CD14-positive monocyte (primary cell): ENCODE results near the gene TBC1D22A. TPM values are rescaled to one million over a fixed set of nuclear protein-coding genes. Genes with fewer than 3 reads are reported as not detected.

Source experiments
- DNase-seq, 3 donors: peaks; one replicate each; pipeline ENCODE4 v3.0.0-alpha.2; 2011 to 2022
- H2AFZ ChIP-seq: 2 replicates; pipeline ENCODE4 v1.6.0; 2012; ENCODE audit warnings: mild to moderate bottlenecking, low read depth, low read length, inconsistent platforms; ENCODE audit not compliant: insufficient read depth, poor library complexity, severe bottlenecking
- H3K27ac ChIP-seq, 2 donors: 1 replicate in 1 of 2; 2 replicates in 1 of 2; pipeline ENCODE4 v1.5.1; 2012 to 2013; ENCODE audit warnings: low read length in 2 of 2, control low read depth in 1 of 2, inconsistent platforms in 1 of 2, low read depth in 1 of 2, mild to moderate bottlenecking in 1 of 2
- H3K27me3 ChIP-seq, 2 donors: one replicate each; pipeline versions ENCODE4 v1.6.0 to v1.6.1; 2011 to 2013; ENCODE audit warnings: low read length in 2 of 2; ENCODE audit not compliant: control insufficient read depth in 2 of 2, insufficient read depth in 2 of 2
- H3K36me3 ChIP-seq, 2 donors: replicated peaks in 1 of 2; 1 replicate in 1 of 2; 2 replicates in 1 of 2; pipeline versions ENCODE4 v1.5.1 to v1.6.1; 2012 to 2013; ENCODE audit warnings: low read length in 2 of 2, control low read depth in 1 of 2, inconsistent platforms in 1 of 2, mild to moderate bottlenecking in 1 of 2; ENCODE audit not compliant: insufficient read depth in 2 of 2, control insufficient read depth in 1 of 2
- H3K4me1 ChIP-seq, 2 donors: 1 replicate in 1 of 2; 2 replicates in 1 of 2; pipeline versions ENCODE4 v1.5.1 to v1.6.1; 2012 to 2013; ENCODE audit warnings: low read length in 2 of 2, control low read depth in 1 of 2, inconsistent platforms in 1 of 2, mild to moderate bottlenecking in 1 of 2, moderate library complexity in 1 of 2; ENCODE audit not compliant: insufficient read depth in 2 of 2, control insufficient read depth in 1 of 2
- H3K4me2 ChIP-seq: replicated peaks from 2 replicates; pipeline ENCODE3; 2012; ENCODE audit warnings: low read length, moderate library complexity, mild to moderate bottlenecking; ENCODE audit not compliant: poor library complexity, severe bottlenecking; ENCODE audit errors: extremely low read depth
- H3K4me3 ChIP-seq, 3 experiments: fragments of 200-600 bp in 1 of 3; sonication (generic) in 1 of 3; replicated peaks in 1 of 3; 1 replicate in 2 of 3; 2 replicates in 1 of 3; pipeline ENCODE4 v1.5.1; 2011 to 2013; ENCODE audit warnings: low read length in 3 of 3, mild to moderate bottlenecking in 3 of 3, control low read depth in 2 of 3, low read depth in 2 of 3, inconsistent platforms in 1 of 3, moderate library complexity in 1 of 3
- H3K79me2 ChIP-seq: 2 replicates; pipeline ENCODE4 v1.6.0; 2012; ENCODE audit warnings: mild to moderate bottlenecking, control low read depth, inconsistent platforms, low read length, moderate library complexity; ENCODE audit not compliant: insufficient read depth
- H3K9ac ChIP-seq: 2 replicates; pipeline ENCODE4 v1.6.0; 2017; ENCODE audit warnings: low read length, mild to moderate bottlenecking; ENCODE audit not compliant: insufficient read depth, poor library complexity, severe bottlenecking
- H3K9me3 ChIP-seq, 2 donors: replicated peaks in 1 of 2; 1 replicate in 1 of 2; 2 replicates in 1 of 2; pipeline versions ENCODE4 v1.5.1 to v1.6.1; 2012 to 2013; ENCODE audit warnings: low read length in 2 of 2, control low read depth in 1 of 2; ENCODE audit not compliant: control insufficient read depth in 1 of 2, insufficient read depth in 1 of 2
- H4K20me1 ChIP-seq: 2 replicates; pipeline ENCODE4 v1.6.0; 2012; ENCODE audit warnings: mild to moderate bottlenecking, low read length, control low read depth, moderate library complexity; ENCODE audit not compliant: insufficient read depth
- H3K27ac Mint-ChIP-seq, 7 donors: one replicate each; pipeline ENCODE4 v1.8.0; 2020; ENCODE audit warnings: mild to moderate bottlenecking in 7 of 7, mixed read lengths in 7 of 7, moderate library complexity in 6 of 7, inconsistent platforms in 2 of 7
- H3K27me3 Mint-ChIP-seq, 3 donors: one replicate each; pipeline ENCODE4 v1.8.0; 2021 to 2022; ENCODE audit warnings: low read depth in 3 of 3, mild to moderate bottlenecking in 3 of 3, mixed read lengths in 3 of 3, moderate library complexity in 3 of 3, inconsistent platforms in 1 of 3
- H3K36me3 Mint-ChIP-seq, 2 donors: one replicate each; pipeline ENCODE4 v1.8.0; 2020; ENCODE audit warnings: mixed read lengths in 2 of 2, inconsistent platforms in 1 of 2, mild to moderate bottlenecking in 1 of 2
- H3K4me1 Mint-ChIP-seq: one replicate; pipeline ENCODE4 v1.8.0; 2020; ENCODE audit warnings: mild to moderate bottlenecking, mixed read lengths
- H3K4me3 Mint-ChIP-seq, 2 donors: one replicate each; pipeline ENCODE4 v1.8.0; 2020; ENCODE audit warnings: mild to moderate bottlenecking in 2 of 2, mixed read lengths in 2 of 2, moderate library complexity in 1 of 2
- H3K9me3 Mint-ChIP-seq, 7 donors: one replicate each; pipeline ENCODE4 v1.8.0; 2020 to 2022; ENCODE audit warnings: mixed read lengths in 7 of 7, mild to moderate bottlenecking in 6 of 7, moderate library complexity in 6 of 7, inconsistent platforms in 2 of 7
- CTCF ChIP-seq: fragments of 200-600 bp; IDR thresholded peaks from one replicate; pipeline ENCODE4 v1.8.0; 2022; ENCODE audit warnings: antibody characterized with exemption, mild to moderate bottlenecking
- WGBS: methylation state at CpG from one replicate; pipeline ENCODE4 v1.1.5; 2013; ENCODE audit warnings: missing lambda C conversion rate; ENCODE audit not compliant: insufficient coverage; 5-methylcytosine and 5-hydroxymethylcytosine counted together
- intact Hi-C, 2 donors: fragments of 100-400 bp; cut with micrococcal nuclease; formaldehyde crosslinking; loops; one replicate each; pipeline versions ENCODE4 v1.15.0 to v1.15.1; 2023
- polyA plus RNA-seq, 3 donors: library from polyadenylated mRNA; depleted of rRNA in 1 of 3; unstranded in 2 of 3; stranded (reverse) in 1 of 3; fragments of 300-500 nt in 2 of 3; fragments of >200 nt in 1 of 3; fragmentation: Illumina TruSeq in 2 of 3; gene quantifications; 1 replicate in 2 of 3; 2 replicates in 1 of 3; pipeline ENCODE4 v1.2.3, GENCODE V29; 2012 to 2021

The TBC1D22A gene
- polyA plus RNA-seq, 3 donors = 25.9 to 36.2 (median 29.5) TPM

GRCh38 chr22:46948411-46949144 lies 186.1 kb downstream of the TBC1D22A start:
- no peak overlapping the region for H2AFZ ChIP-seq
- no peak overlapping the region for H3K27ac ChIP-seq
- H3K27ac Mint-ChIP-seq = peak overlapping the region in 2 of 7 donors; percentile 4 to 43
- H3K4me3 Mint-ChIP-seq = no peak overlapping the region
- H3K9ac ChIP-seq = no peak overlapping the region
- peaks cover 81% of the 10 kb centered on the region for H4K20me1 ChIP-seq
- H3K36me3 ChIP-seq = peaks cover 28 to 64% of the 10 kb centered on the region in 2 donors
- H3K27me3 ChIP-seq = no peaks in the 10 kb centered on the region
- H3K4me2 ChIP-seq = no peak overlapping the region
- intact Hi-C loops = no loop called here
- H3K79me2 ChIP-seq = no peaks in the 10 kb centered on the region
- H3K9me3 ChIP-seq = no peaks in the 10 kb centered on the region
- no peak for TF ChIP-seq CTCF
- no peaks in the 10 kb centered on the region for H3K9me3 Mint-ChIP-seq
- WGBS = 97% methylated on average over 15 of the region's 16 CpGs
- no peak for DNase-seq
- H3K4me3 ChIP-seq = no peak overlapping the region
- H3K36me3 Mint-ChIP-seq = peaks cover 55 to 59% of the 10 kb centered on the region in 2 donors
- H3K4me1 Mint-ChIP-seq = peaks cover 5% of the 10 kb centered on the region
- no peaks in the 10 kb centered on the region for H3K27me3 Mint-ChIP-seq
- H3K4me1 ChIP-seq = peaks cover 1 to 2% of the 10 kb centered on the region in 2 donors

GRCh38 chr22:46951350-46951749 lies 188.9 kb downstream of the TBC1D22A start:
- H3K9ac ChIP-seq = no peak overlapping the region
- Mint-ChIP-seq H3K27ac (no peak overlapping the region), H3K36me3 (peaks cover 44 to 54% of the 10 kb centered on the region in 2 donors), H3K27me3 (no peaks in the 10 kb centered on the region), H3K4me3 (no peak overlapping the region), H3K4me1 (no peaks in the 10 kb centered on the region), H3K9me3 (no peaks in the 10 kb centered on the region)
- H2AFZ ChIP-seq = no peak overlapping the region
- H3K4me2 ChIP-seq = no peak overlapping the region
- TF ChIP-seq CTCF = no peak
- no peaks in the 10 kb centered on the region for H3K79me2 ChIP-seq
- over 99% methylated on average over 12 of the region's 12 CpGs for WGBS
- peaks cover 95% of the 10 kb centered on the region for H4K20me1 ChIP-seq
- no peaks in the 10 kb centered on the region for H3K27me3 ChIP-seq
- peaks cover 24 to 75% of the 10 kb centered on the region in 2 donors for H3K36me3 ChIP-seq
- no peak overlapping the region for H3K4me3 ChIP-seq
- intact Hi-C loops = no loop called here
- H3K4me1 ChIP-seq = no peaks in the 10 kb centered on the region
- DNase-seq = no peak
- no peaks in the 10 kb centered on the region for H3K9me3 ChIP-seq
- H3K27ac ChIP-seq = no peak overlapping the region
